NCI-H2081 treated with DMSO at 0.1 percent for 48 hours (cell line): ENCODE measurements around the gene WFIKKN2.
"Not testable (repeated sequence)": the region's sequence is repeated elsewhere in the genome, so short reads cannot be mapped to it uniquely, and the experiment has no call there.

Source experiments
- DNase-seq: peaks from one replicate; lab custom pipeline; 2025; lab: John Stamatoyannopoulos, UW

The WFIKKN2 gene

DNA sequence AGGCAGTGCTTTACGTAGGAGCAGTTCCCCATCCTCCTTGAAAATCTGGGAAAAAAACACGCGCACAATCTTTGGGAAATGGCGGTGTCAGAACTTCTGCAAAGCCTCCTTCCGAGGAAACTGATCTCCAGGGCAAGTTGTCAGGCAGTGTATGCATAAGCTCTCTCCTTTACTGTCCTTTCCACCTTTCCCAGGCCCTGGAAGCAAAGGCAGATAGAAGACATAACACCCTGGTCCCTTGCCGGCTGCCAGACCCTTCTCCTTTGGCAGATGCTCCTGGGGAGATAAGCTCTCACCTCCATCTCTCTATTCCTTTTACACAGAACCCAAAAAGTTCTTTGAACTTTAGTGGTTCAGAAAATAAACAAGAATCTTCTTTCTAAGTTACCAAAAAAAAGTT, 18.4 kb downstream of the WFIKKN2 start:
- DNase-seq, result no peak

GRCh38 chr17:50855708-50856330, 20.4 kb downstream of the WFIKKN2 start:
- no peak for DNase-seq

- no peak for DNase-seq
Observed at GRCh38 chr17:50856431-50856830, 21.0 kb downstream of the WFIKKN2 start.

GRCh38 chr17:50858486-50859225, 23.3 kb downstream of the WFIKKN2 start:
- DNase-seq, result no peak

DNA sequence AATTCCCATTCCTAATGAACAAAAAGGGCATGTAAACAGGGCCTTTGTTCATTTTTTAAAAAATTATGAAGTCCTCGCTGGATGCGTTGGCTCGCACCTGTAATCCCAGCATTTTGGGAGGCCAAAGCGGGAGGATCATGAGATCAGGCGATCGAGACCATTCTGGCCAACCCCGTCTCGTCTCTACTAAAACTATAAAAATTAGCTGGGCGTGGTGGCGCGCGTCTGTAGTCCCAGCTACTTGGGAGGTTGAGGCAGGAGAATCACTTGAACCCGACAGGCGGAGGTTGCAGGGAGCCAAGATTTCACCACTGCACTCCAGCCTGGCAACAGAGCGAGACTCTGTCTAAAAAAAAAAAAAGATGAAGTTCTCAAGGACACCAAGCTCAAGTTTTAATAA, 24.3 kb downstream of the WFIKKN2 start:
- DNase-seq, result not testable (repeated sequence)

- no peak for DNase-seq
Observed at GRCh38 chr17:50861334-50861676, 25.9 kb downstream of the WFIKKN2 start.

DNA sequence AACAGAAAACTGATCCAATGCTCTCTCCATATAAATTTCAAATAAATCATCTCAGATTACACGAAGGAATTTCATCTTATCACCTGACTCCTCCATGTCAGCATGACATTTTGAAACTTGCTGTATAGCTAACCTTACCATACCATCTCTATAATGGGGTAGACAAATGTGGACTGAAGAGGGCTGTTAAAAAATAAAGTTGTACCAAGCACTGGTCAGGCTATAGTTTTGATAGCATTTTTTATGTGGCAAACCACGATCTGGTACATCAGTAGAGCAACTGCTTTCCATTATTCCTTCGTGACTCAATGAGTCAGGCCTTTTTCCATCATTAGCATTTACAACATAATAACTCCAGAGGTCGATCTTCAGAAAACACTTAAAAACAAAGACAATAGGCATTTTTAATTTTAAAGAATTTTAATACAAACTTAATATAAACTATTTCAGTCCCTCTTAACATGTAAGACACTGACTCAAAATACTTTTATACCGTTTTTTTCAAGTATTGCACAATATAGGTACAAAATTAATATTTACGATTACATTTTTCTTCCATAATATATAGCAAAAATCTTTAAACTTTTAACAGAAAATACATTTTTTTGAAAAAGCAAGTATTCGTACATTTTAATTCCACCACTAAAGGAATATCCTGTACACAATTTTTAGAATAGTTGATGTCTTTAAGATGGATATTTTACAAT, 26.6 kb downstream of the WFIKKN2 start:
- no peak for DNase-seq

DNA sequence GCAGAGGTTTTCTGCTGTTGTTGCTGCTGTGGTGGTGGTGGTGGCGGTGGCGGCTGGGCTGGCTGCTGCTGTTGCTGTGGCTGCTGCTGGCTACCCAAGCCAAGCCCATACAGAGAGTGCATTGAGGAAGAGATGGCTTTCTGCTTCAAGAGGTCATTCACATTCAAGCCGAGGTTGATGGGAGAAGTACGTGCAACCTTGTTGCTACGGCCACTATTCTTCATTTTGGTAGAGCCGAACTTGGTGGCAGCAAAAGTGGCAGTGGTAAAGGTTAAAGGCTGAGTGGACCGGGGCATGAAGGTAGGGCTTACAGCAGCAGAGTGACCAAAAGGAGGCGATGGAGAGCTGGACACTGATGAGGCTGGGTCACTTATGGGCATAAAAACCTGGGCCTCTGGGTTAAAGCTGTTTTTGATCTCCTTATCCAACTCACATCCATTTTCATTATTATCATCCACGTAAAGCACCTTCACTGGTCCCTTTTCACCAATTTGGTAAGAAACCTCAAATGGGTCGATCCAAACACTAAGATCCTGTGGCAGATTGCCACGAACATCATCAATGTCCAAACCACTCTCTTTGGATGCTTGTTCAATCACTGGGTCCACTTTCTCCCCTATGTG, 27.9 kb downstream of the WFIKKN2 start:
- DNase-seq, result no peak

DNA sequence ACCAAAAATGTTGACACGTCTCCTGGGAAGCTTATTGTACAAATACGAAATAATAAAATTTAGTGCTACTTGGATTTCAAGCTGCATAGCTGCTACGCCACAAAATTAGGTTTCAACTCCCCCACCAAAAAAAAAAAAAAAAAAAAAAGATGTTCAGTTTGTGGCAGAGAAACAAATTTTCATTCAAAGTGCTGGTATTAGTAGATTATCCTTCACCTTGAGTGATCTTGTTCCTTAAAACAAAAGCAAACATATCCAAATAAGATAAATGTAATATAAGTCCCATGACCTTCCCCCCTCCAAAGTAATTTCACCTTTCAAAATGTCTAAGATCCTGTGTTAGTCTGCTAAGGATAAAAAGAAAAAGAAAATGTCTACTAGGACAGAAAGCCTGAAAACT, 28.5 kb downstream of the WFIKKN2 start:
- no peak for DNase-seq

DNA sequence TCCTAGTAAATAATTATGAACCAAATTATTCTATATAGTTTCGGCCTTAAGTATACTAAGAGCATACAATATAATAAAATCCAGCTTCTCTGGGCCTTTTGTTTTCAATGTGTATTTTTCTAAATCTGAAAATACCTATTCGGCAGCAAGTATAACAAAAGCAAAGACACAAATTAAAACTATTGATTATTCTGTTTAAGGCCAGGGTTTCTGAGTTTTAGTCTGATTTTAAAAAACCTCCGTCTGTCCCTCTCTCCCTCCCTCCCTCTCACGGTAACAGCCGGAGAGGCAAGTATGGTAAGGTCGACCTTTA, 29.3 kb downstream of the WFIKKN2 start:
- DNase-seq, result no peak

DNA sequence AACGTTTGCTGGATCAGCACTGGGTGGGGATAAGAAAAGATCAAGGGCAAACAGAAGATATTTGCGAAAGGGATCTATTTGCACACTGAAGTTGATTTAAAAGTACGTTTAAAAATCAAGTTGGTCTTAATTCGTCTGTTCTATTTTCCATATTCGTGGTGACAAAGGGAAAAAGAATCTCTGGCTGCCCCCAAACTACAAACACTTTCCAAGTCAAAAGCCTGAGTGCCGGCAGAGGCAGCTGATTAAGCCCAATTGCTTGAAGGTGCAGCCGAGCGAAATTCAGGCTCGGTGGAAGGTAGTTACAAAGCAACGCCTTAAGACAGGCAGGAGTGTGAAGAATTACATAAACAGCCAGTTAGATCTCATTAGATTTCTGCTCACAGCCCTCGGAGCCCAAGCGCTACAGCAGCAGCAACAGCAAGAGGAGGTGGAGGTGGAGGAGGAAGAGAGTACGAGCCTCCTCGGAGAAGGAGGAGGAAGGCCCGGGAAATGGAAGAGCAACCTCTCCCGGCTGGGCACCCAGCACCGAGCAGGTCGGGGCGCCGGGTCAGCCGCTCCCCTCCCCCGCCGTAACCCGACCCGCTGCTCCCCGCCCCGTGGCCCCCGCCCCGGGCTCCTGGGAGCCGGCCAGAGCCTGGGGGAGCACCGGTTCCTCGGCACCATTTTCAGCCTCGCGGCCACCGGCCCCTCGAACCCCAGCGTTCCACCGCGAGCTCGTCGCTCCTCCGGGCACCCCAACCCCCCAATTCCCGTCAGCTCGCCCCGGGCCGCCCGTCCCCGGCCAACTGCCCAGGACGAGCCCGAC, 29.9 kb downstream of the WFIKKN2 start:
- no peak for DNase-seq

GRCh38 chr17:50865868-50866260, 30.5 kb downstream of the WFIKKN2 start:
- DNase-seq, result no peak

GRCh38 chr17:50866261-50866949, 31.0 kb downstream of the WFIKKN2 start, which contains the start of gene TOB1:
Gene TOB1 (minus strand): TSS chr17:50866354. CDS start chr17:50864017, 2,337 bp downstream.
- peak; percentile 92 for DNase-seq

DNA sequence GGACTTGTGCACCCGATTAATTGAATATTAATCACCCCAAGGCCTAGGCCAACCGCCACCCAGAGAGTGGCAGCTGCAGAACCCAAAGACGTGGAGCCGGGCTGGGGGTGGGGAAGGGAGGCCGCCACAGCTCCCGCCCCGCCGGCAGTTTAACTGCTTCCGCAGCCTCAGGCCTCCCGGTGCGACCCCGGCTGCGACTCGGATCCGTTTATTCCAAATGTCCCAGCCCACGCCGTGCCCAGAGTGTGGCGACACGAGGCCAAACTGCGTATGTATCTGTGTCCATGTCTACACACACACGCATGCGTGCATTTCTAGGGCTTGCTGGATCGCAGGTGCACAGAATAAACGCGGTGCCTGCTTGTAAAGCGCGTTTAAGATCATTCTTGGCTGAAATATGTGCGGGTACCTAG, 31.6 kb downstream of the WFIKKN2 start:
- no peak for DNase-seq

- peak; percentile 97 for DNase-seq
Observed at GRCh38 chr17:50867363-50868139, 32.2 kb downstream of the WFIKKN2 start.

DNA sequence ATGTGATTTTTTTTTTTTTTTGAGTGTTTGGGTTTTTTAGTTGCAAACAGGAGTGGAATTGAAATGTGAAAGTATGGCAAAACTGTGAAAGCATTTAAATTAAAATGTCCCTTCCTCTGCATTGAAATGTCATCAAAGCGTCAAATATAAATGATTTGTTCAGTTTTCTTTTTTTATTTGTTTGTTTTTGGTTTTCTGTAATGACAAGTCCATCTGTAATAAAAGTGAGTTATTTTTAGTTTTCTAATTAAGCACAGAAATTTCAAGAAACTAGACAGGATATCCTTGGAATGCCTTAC, 32.7 kb downstream of the WFIKKN2 start:
- no peak for DNase-seq

- no peak for DNase-seq
Observed at GRCh38 chr17:50868602-50869001, 33.2 kb downstream of the WFIKKN2 start.

- DNase-seq, result no peak
Observed at GRCh38 chr17:50871364-50871763, 36.0 kb downstream of the WFIKKN2 start.

GRCh38 chr17:50871898-50872297, 36.5 kb downstream of the WFIKKN2 start:
- no peak for DNase-seq

DNA sequence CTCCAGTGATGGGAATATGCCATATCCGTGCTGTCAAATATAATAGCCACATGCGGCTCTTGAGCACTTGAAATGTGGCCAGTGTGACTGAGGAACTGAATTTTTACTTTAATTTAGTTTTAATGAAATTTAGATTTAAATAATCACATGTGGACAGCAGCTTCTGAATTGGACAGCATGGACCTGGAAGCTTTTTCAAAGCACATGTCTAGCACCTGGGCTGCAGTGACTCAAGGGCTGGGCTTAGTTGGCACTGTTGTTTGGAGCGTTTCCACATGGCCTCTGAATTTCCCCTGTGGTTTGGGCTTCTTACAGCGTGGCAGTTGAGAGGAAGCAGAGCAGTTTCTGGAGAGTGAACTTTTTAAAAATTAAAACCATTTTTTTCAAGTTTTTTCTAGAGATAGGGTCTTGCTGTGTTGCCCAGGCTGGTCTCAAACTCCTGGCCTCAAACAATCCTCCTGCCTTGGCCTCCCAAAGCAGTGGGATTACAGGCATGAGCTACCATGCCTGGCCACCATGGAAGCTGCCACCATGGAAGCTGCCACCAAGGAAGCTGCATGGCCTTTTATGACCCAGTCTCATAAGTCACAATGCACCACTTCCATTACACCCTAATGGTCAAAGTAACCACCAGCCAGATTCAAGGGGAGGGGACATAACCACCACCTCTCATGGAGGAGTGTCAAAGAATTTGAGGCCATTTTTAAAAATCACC, 37.5 kb downstream of the WFIKKN2 start:
- DNase-seq, result no peak
